HG03064 (cell line): ENCODE data around the gene SAMD11.
"Not testable (repeated sequence)": the region's sequence is repeated elsewhere in the genome, so short reads cannot be mapped to it uniquely, and the experiment has no call there.

Experiments used
- ATAC-seq: cut with Tn5 transposase; IDR thresholded peaks from one replicate; pipeline ENCODE4 v1.9.1; 2021; ENCODE audit warnings: low read depth; ENCODE audit not compliant: unreplicated experiment

Gene SAMD11

GRCh38 chr1:942864-943533 lies 19.3 kb downstream of the SAMD11 start:
- ATAC-seq: no peak

GRCh38 chr1:943545-944340 lies 20.0 kb downstream of the SAMD11 start:
- ATAC-seq: no peak

DNA sequence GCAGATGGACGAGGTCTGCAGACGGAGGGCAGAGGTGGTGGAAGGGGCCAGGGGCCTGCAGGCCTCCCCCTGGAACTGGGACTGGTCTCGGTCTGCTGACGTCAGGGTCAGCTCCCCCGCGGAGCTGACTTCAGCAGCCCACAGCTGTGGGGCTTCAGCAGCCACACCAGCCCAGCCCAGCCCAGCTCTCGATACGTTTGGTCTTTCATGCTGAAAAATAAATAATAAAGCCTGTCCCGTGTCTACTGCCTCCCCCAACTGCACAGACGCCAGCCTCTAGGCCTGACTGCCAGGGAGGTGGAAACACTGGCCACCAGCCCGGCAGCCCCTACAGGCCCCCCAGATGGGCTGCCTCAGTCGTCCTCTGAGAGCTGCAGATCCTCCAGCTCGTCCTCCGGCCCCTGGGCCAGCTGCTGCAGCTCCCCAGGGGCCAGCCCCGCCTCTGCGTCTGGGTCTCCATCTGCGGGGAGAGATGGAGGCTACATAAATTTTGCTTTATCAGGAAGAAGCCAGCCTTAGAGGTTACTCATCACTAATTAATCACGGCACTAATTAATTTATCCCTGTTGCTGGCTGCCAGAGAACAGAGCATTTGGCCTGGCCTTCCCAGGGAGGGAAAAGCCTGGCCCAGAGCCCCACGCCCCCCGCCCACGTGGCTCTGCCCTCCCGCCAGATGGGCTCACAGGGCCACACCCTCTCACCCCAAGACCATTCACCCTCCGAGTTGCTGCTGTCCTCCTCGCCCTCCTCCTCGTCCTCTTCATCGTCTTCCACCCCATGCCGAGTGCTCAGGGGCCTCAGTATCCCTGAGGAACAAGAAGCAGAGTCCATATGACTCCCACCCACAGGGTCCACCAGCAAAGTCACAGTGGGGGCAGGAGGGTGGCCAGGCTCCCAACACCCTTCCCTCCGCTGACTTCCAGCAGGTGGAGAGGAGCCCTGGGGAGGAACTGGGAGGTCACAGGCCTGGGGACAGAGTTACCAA lies 20.9 kb downstream of the SAMD11 start:
- ATAC-seq: no peak

DNA sequence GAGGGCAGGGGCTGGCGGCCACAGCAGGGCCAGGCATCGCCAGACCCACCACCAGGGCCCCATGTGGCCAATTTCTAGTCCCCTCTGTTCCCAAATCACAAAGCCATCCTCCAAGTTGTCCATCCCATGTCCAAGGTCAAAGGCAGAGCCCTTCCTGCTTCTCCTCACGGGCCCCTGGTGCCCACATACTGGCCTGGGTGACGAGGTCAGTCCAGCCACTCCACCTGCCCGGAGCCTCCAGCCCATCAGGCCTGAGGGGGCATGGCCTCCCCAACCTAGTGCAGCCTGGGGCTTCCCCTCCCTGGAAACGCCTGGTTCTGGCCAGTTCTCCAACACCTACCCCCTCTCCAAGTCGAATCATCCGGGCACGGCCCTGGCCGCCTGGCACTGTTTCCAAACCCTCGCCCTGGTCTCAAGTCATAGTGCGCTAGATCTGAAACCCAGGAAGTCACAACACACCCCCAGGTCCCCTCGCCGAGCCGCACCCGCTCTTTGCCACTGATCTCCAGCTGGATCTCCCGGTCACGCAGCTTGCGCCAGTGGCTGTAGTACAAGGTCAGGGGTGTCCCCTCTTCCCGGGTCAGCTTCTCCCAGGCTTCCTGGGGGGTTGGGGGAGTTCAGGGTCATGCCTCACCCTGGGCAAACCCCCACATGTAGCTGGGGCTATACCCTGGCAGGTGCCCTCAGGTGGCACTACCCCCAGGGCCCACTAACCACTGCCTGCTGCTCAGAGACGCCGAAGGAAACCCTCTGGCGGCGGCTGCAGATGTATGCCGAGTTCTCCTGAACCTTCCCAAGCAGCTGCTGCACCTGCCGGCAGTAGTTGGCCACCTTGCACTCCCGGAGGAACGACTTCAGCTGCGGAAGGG lies 22.2 kb downstream of the SAMD11 start:
- ATAC-seq: no peak

DNA sequence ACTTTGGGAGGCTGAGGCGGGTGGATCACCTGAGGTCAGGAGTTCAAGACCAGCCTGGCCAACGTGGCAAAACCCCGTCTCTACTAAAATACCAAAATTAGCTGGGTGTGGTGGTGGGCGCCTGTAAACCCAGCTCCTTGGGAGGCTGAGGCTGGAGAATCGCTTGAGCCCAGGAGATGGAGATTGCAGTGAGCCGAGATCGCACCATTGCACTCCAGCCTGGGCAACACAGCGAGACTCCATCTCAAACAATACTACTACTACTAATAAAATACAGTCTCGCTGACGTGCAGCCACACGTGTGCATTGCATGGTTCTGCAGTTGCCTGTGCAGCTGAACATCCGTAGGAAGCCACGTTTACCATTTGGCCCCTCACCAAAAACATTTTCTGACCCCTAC lies 23.1 kb downstream of the SAMD11 start:
- not testable (repeated sequence) for ATAC-seq

GRCh38 chr1:947958-948357 lies 24.2 kb downstream of the SAMD11 start:
- ATAC-seq: no peak

- no peak for ATAC-seq
Observed at GRCh38 chr1:950268-950667, 26.5 kb downstream of the SAMD11 start.

DNA sequence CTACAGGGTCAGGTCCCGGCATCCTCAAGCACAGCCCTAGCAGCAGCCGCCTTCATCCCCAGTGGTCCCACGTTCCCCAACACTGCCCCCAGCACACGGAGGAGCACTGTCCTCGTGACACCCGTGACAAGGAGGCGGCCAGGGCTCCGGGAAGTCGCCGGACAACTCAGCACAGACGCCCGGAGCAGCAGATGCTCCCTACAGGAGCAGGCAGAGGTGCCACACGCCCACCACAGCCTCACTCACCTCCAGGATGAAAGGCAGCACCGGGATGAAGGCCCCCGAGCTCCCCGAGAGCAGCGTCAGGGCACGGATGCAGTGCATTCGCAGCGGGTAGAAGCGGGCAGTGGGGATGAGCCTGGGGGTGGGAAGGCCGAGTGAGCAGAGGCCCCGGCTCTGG lies 27.2 kb downstream of the SAMD11 start:
- ATAC-seq: no peak

DNA sequence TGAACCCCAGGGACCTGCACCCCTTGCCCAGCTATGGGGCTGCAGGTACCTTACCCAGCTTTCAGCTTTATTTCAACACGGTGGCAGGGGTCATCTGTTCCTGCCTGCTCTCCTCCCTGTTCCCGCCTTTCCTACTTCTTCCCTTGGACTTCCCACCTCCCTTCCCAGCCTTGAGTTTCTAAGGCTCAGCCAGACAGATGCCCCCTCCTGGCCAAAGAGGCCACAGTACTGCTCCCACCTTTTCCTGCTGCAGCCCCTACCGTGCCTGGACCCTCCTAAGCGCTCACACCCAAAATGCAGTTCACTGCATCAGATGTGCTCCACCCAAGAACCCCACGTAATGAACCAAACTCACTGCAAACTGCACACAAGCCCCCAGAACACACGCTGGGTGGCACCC lies 27.6 kb downstream of the SAMD11 start:
- ATAC-seq: no peak

DNA sequence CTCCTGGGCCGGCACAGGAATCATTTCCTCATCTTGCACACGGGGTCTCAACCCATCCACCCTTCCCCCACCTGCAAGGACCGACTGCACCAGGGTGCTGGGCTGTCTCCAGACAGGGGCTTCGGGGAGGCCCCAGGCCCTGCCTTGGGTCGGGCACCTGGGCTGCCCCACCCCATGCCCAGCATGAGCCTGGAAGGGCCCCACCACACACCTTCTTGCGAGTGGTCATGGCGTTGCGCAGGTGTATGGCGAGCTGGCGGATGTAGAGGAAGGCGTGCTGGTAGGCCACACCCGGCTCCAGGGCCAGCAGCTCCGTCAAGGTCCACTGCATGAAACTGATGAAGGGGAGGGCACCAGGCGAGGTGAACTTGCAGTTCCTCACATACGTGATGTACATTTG lies 28.5 kb downstream of the SAMD11 start:
- no peak for ATAC-seq

DNA sequence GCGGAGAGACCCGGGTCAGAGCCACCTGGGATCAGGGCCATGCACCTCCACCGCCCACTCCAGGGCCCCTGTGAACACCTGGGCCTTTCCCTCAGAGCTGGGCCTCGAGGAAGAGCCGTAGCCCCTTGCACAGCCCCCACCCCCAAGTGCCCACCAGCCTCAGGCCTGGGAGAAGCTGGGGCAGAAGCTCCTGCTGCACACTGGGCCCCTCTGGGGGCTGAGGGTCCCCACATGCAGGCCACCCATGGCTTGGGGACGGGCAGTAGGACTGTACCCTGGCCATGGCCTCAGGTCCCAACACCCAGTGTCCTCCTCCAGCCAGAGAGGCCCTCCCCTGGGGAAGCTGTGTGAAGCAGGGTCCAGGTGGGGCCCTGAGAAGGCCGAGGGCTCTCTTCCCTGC lies 28.9 kb downstream of the SAMD11 start:
- ATAC-seq: no peak

GRCh38 chr1:953524-954320 lies 30.0 kb downstream of the SAMD11 start:
- ATAC-seq: no peak

GRCh38 chr1:954927-955326 lies 31.2 kb downstream of the SAMD11 start:
- no peak for ATAC-seq

- no peak for ATAC-seq
Observed at GRCh38 chr1:955474-955873, 31.8 kb downstream of the SAMD11 start.

GRCh38 chr1:956636-957035 lies 32.9 kb downstream of the SAMD11 start:
- no peak for ATAC-seq

- ATAC-seq: peak; percentile 59
Observed at GRCh38 chr1:958823-959730, 35.4 kb downstream of the SAMD11 start, which contains the start of gene NOC2L. TSS of gene NOC2L (minus strand) at chr1:959256. CDS start at chr1:959240, 16 bp downstream.

GRCh38 chr1:959731-960362 lies 36.1 kb downstream of the SAMD11 start:
- ATAC-seq: no peak
